Endothelial cell (in vitro differentiated cells): Measurements from ENCODE around the gene CACNA1C. TPM values are rescaled to one million over a fixed set of nuclear protein-coding genes. Genes with fewer than 3 reads are reported as not detected.

Experiments used
- DNase-seq: peaks from one replicate; pipeline ENCODE4 v3.0.0; 2021; ENCODE audit warnings: low spot score
- H3K27ac Mint-ChIP-seq: one replicate; pipeline ENCODE4 v1.8.0; 2021; ENCODE audit warnings: mixed read lengths, inconsistent platforms; ENCODE audit not compliant: unreplicated experiment
- H3K27me3 Mint-ChIP-seq: one replicate; pipeline ENCODE4 v1.8.0; 2021; ENCODE audit warnings: mild to moderate bottlenecking, moderate library complexity, mixed read lengths, inconsistent platforms; ENCODE audit not compliant: unreplicated experiment
- H3K36me3 Mint-ChIP-seq: one replicate; pipeline ENCODE4 v1.8.0; 2021; ENCODE audit warnings: mild to moderate bottlenecking, low read depth, mixed read lengths, inconsistent platforms; ENCODE audit not compliant: unreplicated experiment
- H3K4me1 Mint-ChIP-seq: one replicate; pipeline ENCODE4 v1.8.0; 2021; ENCODE audit warnings: mild to moderate bottlenecking, mixed read lengths, inconsistent platforms; ENCODE audit not compliant: unreplicated experiment
- H3K4me3 Mint-ChIP-seq: one replicate; pipeline ENCODE4 v1.8.0; 2021; ENCODE audit warnings: mild to moderate bottlenecking, mixed read lengths, inconsistent platforms; ENCODE audit not compliant: unreplicated experiment
- H3K9me3 Mint-ChIP-seq: one replicate; pipeline ENCODE4 v1.8.0; 2021; ENCODE audit warnings: mixed read lengths, inconsistent platforms; ENCODE audit not compliant: unreplicated experiment
- total RNA-seq: library from RNA; stranded (reverse); fragmentation: NEBNext Ultra II Directional; extraction: Animal tissue kit (Norgen Biotek cat#: 25700); gene quantifications from one replicate; pipeline ENCODE4 v1.2.1, GENCODE V29; 2021; ENCODE audit not compliant: unreplicated experiment
- TF ChIP-seq, protein P1 (sequence below): fragments of 200-600 bp; sonication (generic); IDR thresholded peaks from one replicate; pipeline ENCODE4 v1.5.0; 2021; ENCODE audit warnings: antibody characterized with exemption; ENCODE audit not compliant: unreplicated experiment

The CACNA1C gene
- total RNA-seq, 1 donor from 2014 or later: 11.1 TPM

DNA sequence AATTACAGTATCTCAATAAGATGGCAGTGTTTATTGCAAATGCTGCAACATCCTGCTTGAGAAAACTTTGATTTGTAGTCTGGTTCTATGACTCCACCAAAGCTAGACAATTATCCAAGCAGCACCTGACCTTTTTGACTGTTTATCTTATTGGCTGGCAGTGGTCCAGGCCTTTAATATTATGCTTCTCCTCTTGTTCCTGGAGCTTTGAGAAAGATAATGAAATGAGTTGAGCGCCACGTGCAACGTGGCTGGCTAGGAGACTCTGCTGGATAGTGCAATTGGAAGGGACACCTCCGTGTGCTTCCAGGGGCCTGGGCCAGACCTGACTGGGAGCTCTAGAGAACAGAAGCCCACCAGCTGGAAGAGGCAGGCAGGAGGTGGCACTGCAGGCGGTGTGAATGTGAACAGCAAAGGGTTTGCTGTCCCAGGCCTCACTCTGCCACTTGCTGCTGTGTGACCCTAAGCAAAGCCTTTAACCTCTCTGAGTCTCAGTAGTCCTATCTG is 349.3 kb downstream of the CACNA1C start:
- Mint-ChIP-seq H3K27me3 (peaks cover 4% of the 10 kb centered on the region), H3K4me1 (peaks cover 17% of the 10 kb centered on the region), H3K4me3 (no peak overlapping the region), H3K27ac (no peak overlapping the region), H3K36me3 (no peaks in the 10 kb centered on the region), H3K9me3 (no peaks in the 10 kb centered on the region)
- no peak for DNase-seq
- TF ChIP-seq, protein P1, sequence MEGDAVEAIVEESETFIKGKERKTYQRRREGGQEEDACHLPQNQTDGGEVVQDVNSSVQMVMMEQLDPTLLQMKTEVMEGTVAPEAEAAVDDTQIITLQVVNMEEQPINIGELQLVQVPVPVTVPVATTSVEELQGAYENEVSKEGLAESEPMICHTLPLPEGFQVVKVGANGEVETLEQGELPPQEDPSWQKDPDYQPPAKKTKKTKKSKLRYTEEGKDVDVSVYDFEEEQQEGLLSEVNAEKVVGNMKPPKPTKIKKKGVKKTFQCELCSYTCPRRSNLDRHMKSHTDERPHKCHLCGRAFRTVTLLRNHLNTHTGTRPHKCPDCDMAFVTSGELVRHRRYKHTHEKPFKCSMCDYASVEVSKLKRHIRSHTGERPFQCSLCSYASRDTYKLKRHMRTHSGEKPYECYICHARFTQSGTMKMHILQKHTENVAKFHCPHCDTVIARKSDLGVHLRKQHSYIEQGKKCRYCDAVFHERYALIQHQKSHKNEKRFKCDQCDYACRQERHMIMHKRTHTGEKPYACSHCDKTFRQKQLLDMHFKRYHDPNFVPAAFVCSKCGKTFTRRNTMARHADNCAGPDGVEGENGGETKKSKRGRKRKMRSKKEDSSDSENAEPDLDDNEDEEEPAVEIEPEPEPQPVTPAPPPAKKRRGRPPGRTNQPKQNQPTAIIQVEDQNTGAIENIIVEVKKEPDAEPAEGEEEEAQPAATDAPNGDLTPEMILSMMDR: no peak

DNA sequence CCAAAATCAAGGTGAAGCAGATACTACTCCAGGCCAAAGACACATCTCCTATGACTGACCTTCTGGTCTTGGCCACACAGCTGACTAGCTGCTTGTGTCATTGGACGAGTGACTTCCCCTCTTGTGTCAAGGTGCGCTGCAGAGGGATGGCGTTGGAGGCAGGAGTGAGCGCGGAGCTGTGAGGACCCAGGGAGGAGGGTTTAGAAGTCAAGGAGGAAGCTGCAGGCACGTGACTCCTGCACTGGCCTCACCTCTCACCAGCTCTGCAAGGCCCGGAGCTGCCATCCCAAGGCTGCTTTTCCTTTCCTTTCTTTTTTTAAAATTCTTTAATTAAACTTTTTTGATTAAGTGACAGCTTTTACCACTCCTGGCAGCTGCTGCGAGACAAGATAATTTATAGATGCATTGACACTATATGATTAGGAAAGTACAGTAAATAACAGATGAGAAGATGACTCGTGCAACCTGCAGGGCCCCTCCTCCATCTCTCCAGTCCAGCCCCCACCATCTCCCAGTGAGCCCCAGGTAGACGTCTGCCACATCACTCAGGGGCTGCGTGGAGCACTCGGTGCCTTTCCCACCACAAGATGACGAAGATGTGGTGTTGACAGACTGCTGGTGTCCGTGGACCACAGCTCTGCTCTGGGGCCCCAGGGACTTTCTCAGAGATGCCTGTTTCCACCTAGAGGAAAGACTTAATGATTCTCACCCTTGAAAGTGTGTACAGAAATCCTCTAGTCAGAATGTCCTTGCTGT is 350.6 kb downstream of the CACNA1C start:
- no peak for DNase-seq
- Mint-ChIP-seq H3K4me3 (no peak overlapping the region), H3K27ac (no peak overlapping the region), H3K4me1 (peaks cover 17% of the 10 kb centered on the region), H3K27me3 (peaks cover 4% of the 10 kb centered on the region), H3K9me3 (no peaks in the 10 kb centered on the region), H3K36me3 (no peaks in the 10 kb centered on the region)
- TF ChIP-seq, protein P1: no peak

DNA sequence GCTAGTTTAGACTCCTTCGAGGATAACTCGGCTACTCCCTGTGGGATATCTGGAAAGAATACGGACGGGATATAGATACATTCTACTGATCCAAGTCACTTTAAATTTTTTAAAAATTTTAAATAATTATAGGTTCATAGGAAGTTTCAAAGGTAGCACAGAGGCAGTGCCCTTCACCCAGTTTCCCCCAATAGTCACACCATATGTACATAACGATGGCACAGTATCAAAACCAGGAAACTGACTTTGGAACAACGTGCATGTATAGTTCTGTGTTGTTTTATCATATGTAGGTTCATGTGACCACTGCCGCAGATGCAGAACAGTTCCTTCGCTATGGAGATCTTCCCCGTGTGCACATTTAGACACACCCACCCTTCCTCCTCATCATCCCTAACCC is 352.3 kb downstream of the CACNA1C start:
- no peaks in the 10 kb centered on the region for H3K36me3 Mint-ChIP-seq
- H3K27me3 Mint-ChIP-seq: peaks cover 9% of the 10 kb centered on the region

DNA sequence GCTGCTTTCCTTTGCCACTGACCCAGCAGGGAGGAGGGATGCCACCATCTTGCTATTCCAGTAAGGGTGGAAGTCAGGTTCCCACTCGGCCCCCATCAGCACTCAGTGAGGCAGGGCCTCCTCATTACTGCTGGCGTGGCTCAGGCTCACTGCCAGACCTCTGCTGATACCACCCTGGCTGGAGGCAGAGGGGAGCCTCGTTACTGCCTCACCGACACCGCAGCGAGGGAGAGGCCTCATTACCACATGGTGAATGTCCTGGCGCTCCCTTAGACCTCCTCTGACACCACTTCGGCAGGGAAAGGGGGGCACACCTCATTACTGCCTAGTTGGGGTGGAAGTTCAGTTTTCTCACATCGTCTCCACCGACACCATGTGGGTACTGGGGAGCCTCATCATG is 354.1 kb downstream of the CACNA1C start:
- peaks cover 11% of the 10 kb centered on the region for H3K27me3 Mint-ChIP-seq
- no peaks in the 10 kb centered on the region for H3K9me3 Mint-ChIP-seq
- H3K4me1 Mint-ChIP-seq: peaks cover 17% of the 10 kb centered on the region
- no peaks in the 10 kb centered on the region for H3K36me3 Mint-ChIP-seq
- no peak overlapping the region for H3K27ac Mint-ChIP-seq
- no peak for DNase-seq
- no peak overlapping the region for H3K4me3 Mint-ChIP-seq
- TF ChIP-seq, protein P1: no peak

More for the DNA sequence above, 352.3 kb downstream of the CACNA1C start:
- DNase-seq: no peak
- H3K4me3 Mint-ChIP-seq: no peak overlapping the region
- TF ChIP-seq, protein P1: no peak
- no peak overlapping the region for H3K27ac Mint-ChIP-seq
- no peaks in the 10 kb centered on the region for H3K9me3 Mint-ChIP-seq
- H3K4me1 Mint-ChIP-seq: peaks cover 17% of the 10 kb centered on the region

DNA sequence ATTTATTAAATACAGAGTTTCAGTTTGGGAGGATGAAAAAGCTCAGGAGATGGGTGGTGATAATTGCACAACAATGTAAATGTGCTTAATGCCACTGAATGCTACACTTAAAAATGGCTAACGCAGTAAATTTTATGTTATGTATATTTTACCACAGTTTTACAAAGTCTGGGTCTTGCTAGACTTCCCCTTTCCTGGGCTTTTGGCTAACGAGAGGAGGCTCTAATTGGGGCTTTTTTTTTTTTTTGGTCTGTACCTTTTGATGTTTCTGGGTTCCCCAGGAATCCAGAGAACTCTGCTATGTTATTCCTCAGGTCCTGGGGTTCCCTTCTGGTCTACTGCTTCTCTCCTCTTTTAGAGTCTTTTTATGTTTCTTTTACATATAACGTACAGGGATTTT is 355.5 kb downstream of the CACNA1C start:
- peaks cover 11% of the 10 kb centered on the region for H3K27me3 Mint-ChIP-seq
- H3K4me1 Mint-ChIP-seq: peaks cover 15% of the 10 kb centered on the region
- no peaks in the 10 kb centered on the region for H3K9me3 Mint-ChIP-seq
- no peak overlapping the region for H3K27ac Mint-ChIP-seq
- no peaks in the 10 kb centered on the region for H3K36me3 Mint-ChIP-seq
- TF ChIP-seq, protein P1: no peak
- DNase-seq: no peak
- H3K4me3 Mint-ChIP-seq: no peak overlapping the region
